Neural cell (in vitro differentiated cells): ENCODE results near the gene PRDX3. TPM values are rescaled to one million over a fixed set of nuclear protein-coding genes. Genes with fewer than 3 reads are reported as not detected.

Experiments
- H2AFZ ChIP-seq: fragments of 200-600, 300-800 bp; sonication (generic), shearing (Covaris generic); 2 replicates; pipeline ENCODE4 v1.6.0; 2014; ENCODE audit warnings: low read depth, mild to moderate bottlenecking, antibody characterized with exemption, low read length, moderate library complexity
- H3F3A ChIP-seq: fragments of 200-600 bp; shearing (Covaris generic); 2 replicates; pipeline ENCODE4 v1.6.1; 2016; ENCODE audit warnings: mild to moderate bottlenecking, moderate library complexity, mixed read lengths, antibody characterized with exemption, low read length; ENCODE audit not compliant: insufficient read depth, poor library complexity, severe bottlenecking
- H3K27ac ChIP-seq: fragments of 200-600, 300-800 bp; sonication (generic), shearing (Covaris generic); 2 replicates; pipeline ENCODE4 v1.5.1; 2014; ENCODE audit warnings: mild to moderate bottlenecking, low read length, moderate library complexity
- H3K27me3 ChIP-seq: fragments of 300-800, 200-600 bp; sonication (generic), shearing (Covaris generic); 2 replicates; pipeline ENCODE4 v1.6.0; 2014; ENCODE audit warnings: mild to moderate bottlenecking, low read depth, low read length, moderate library complexity; ENCODE audit not compliant: insufficient read depth
- H3K36me3 ChIP-seq: fragments of 300-800, 200-600 bp; sonication (generic), shearing (Covaris generic); 2 replicates; pipeline ENCODE4 v1.5.1; 2014; ENCODE audit warnings: mild to moderate bottlenecking, antibody characterized with exemption, low read length, moderate library complexity; ENCODE audit not compliant: insufficient read depth
- H3K4me2 ChIP-seq: fragments of 300-800, 200-600 bp; sonication (generic), shearing (Covaris generic); 2 replicates; pipeline ENCODE4 v1.6.0; 2014; ENCODE audit warnings: mild to moderate bottlenecking, low read length
- H3K4me3 ChIP-seq: fragments of 300-800, 200-600 bp; sonication (generic), shearing (Covaris generic); 2 replicates; pipeline ENCODE4 v1.5.1; 2014; ENCODE audit warnings: mild to moderate bottlenecking, low read length, moderate library complexity
- H3K79me2 ChIP-seq: fragments of 200-600 bp; shearing (Covaris generic); replicated peaks from 2 replicates; pipeline ENCODE4 v1.6.0; 2014; ENCODE audit warnings: mild to moderate bottlenecking, low read length, moderate library complexity; ENCODE audit not compliant: insufficient read depth
- H3K9ac ChIP-seq: fragments of 300-800, 200-600 bp; sonication (generic), shearing (Covaris generic); 2 replicates; pipeline ENCODE4 v1.6.1; 2016; ENCODE audit warnings: mild to moderate bottlenecking, low read length, mixed read lengths
- H3K9me2 ChIP-seq: fragments of 200-600 bp; shearing (Covaris generic); 2 replicates; pipeline ENCODE4 v1.6.1; 2016; ENCODE audit warnings: mild to moderate bottlenecking, low read length, mixed read lengths; ENCODE audit not compliant: insufficient read depth
- H3K9me3 ChIP-seq: fragments of 200-600, 300-800 bp; sonication (generic), shearing (Covaris generic); 2 replicates; pipeline ENCODE4 v1.6.1; 2016; ENCODE audit warnings: mild to moderate bottlenecking, mixed run types, low read length, moderate library complexity, mixed read lengths
- H4K20me1 ChIP-seq: fragments of 200-600 bp; shearing (Covaris generic); 2 replicates; pipeline ENCODE4 v1.6.1; 2016; ENCODE audit warnings: mild to moderate bottlenecking, mixed run types; ENCODE audit not compliant: insufficient read depth
- CTCF ChIP-seq: fragments of 450-650 bp; IDR thresholded peaks from 2 replicates; pipeline ENCODE4 v1.5.1; 2014; ENCODE audit warnings: antibody characterized with exemption, mild to moderate bottlenecking, moderate library complexity; ENCODE audit not compliant: poor library complexity, severe bottlenecking
- EP300 ChIP-seq: fragments of 450-650 bp; conservative IDR thresholded peaks from 2 replicates; pipeline ENCODE4 v1.6.1; 2014; ENCODE audit warnings: antibody characterized with exemption, mild to moderate bottlenecking, moderate library complexity; ENCODE audit not compliant: poor library complexity, severe bottlenecking
- EZH2 ChIP-seq: fragments of 200-600, 300-800 bp; shearing (Covaris generic), sonication (generic); IDR thresholded peaks from 2 replicates; pipeline ENCODE4 v1.6.1; 2014; ENCODE audit warnings: antibody characterized with exemption, low read length, borderline replicate concordance, mild to moderate bottlenecking; ENCODE audit not compliant: insufficient read depth, poor library complexity, severe bottlenecking
- MXI1 ChIP-seq: fragments of 450-650 bp; conservative IDR thresholded peaks from 2 replicates; pipeline ENCODE4 v1.6.1; 2014; ENCODE audit warnings: antibody characterized with exemption, mild to moderate bottlenecking; ENCODE audit not compliant: poor library complexity, severe bottlenecking
- POLR2AphosphoS5 ChIP-seq: IDR thresholded peaks from 2 replicates; pipeline ENCODE4 v1.6.1; 2012
- RAD21 ChIP-seq: fragments of 450-650 bp; conservative IDR thresholded peaks from 2 replicates; pipeline ENCODE4 v1.6.1; 2014; ENCODE audit warnings: antibody characterized with exemption, mild to moderate bottlenecking, moderate library complexity
- REST ChIP-seq: IDR thresholded peaks from 2 replicates; pipeline ENCODE4 v1.6.1; 2012; ENCODE audit warnings: borderline replicate concordance
- SMC3 ChIP-seq: fragments of 450-650 bp; conservative IDR thresholded peaks from 2 replicates; pipeline ENCODE4 v1.6.1; 2014; ENCODE audit warnings: antibody characterized with exemption, mild to moderate bottlenecking, moderate library complexity; ENCODE audit not compliant: poor library complexity
- TAF1 ChIP-seq: IDR thresholded peaks from 2 replicates; pipeline ENCODE4 v1.6.1; 2012; ENCODE audit warnings: low read depth
- polyA plus RNA-seq: library from polyadenylated mRNA; depleted of rRNA; stranded (reverse); fragments of >200 nt; gene quantifications from 2 replicates; pipeline ENCODE4 v1.2.3, GENCODE V29; 2014

Gene PRDX3
- polyA plus RNA-seq, 1 donor from 2014 or later: 258 TPM

GRCh38 chr10:119225083-119225658 is 46.6 kb upstream of the PRDX3 start:
- H3K27ac ChIP-seq: no peak overlapping the region
- no peaks in the 10 kb centered on the region for H4K20me1 ChIP-seq
- no peak overlapping the region for H3K4me3 ChIP-seq
- H3K9ac ChIP-seq: no peak overlapping the region
- no peaks in the 10 kb centered on the region for H3K9me3 ChIP-seq
- no peaks in the 10 kb centered on the region for H3K79me2 ChIP-seq
- H3K4me2 ChIP-seq: no peak overlapping the region
- H3K9me2 ChIP-seq: no peaks in the 10 kb centered on the region
- H2AFZ ChIP-seq: no peak overlapping the region
- H3K36me3 ChIP-seq: no peaks in the 10 kb centered on the region
- H3K27me3 ChIP-seq: no peaks in the 10 kb centered on the region
- H3F3A ChIP-seq: no peaks in the 10 kb centered on the region
- no peak for TF ChIP-seq POLR2AphosphoS5
- no peak for TF ChIP-seq EZH2
- TF ChIP-seq SMC3: no peak
- TF ChIP-seq TAF1: no peak

GRCh38 chr10:119222966-119223386 is 44.4 kb upstream of the PRDX3 start:
- Histone ChIP-seq H3K27ac (no peak overlapping the region), H3K4me2 (no peak overlapping the region)

More at GRCh38 chr10:119222966-119223386, 44.4 kb upstream of the PRDX3 start:
- Histone ChIP-seq H4K20me1 (no peaks in the 10 kb centered on the region), H3K27me3 (no peaks in the 10 kb centered on the region), H3K9me3 (no peaks in the 10 kb centered on the region), H3F3A (no peaks in the 10 kb centered on the region), H3K9me2 (no peaks in the 10 kb centered on the region), H3K4me3 (no peak overlapping the region), H3K36me3 (no peaks in the 10 kb centered on the region), H3K9ac (no peak overlapping the region), H3K79me2 (peaks cover 4% of the 10 kb centered on the region), H2AFZ (no peak overlapping the region)
- TF ChIP-seq EZH2 (no peak), REST (no peak), EP300 (no peak), SMC3 (no peak), CTCF (no peak), TAF1 (no peak), MXI1 (no peak), RAD21 (no peak), POLR2AphosphoS5 (no peak)
